ENCODE data around the gene TTC33.

TTC33 gene

GRCh38 chr5:40631236-40631635, 124.5 kb downstream of the TTC33 start:
- in situ Hi-C loops (cut with HindIII; ENCODE audit: low pct_ligation_motif_present, low pct_unique_long_range_greater_than_20kb, low sequenced_read_pairs): no loop called here
- no peak for DNase-seq

- DNase-seq: no peak
- in situ Hi-C loops (cut with HindIII; ENCODE audit: low pct_ligation_motif_present, low pct_unique_long_range_greater_than_20kb, low sequenced_read_pairs): no loop called here
Observed at GRCh38 chr5:40630126-40630525, 125.6 kb downstream of the TTC33 start.

- DNase-seq: no peak
- in situ Hi-C loops (cut with HindIII; ENCODE audit: low pct_ligation_motif_present, low pct_unique_long_range_greater_than_20kb, low sequenced_read_pairs): no loop called here
Observed at GRCh38 chr5:40628407-40628806, 127.4 kb downstream of the TTC33 start.

GRCh38 chr5:40627706-40628105, 128.1 kb downstream of the TTC33 start:
- DNase-seq: no peak
- in situ Hi-C loops (cut with HindIII; ENCODE audit: low pct_ligation_motif_present, low pct_unique_long_range_greater_than_20kb, low sequenced_read_pairs): no loop called here

- in situ Hi-C loops (cut with HindIII; ENCODE audit: low pct_ligation_motif_present, low pct_unique_long_range_greater_than_20kb, low sequenced_read_pairs): no loop called here
- DNase-seq: no peak
Observed at GRCh38 chr5:40626801-40627200, 129.0 kb downstream of the TTC33 start.

GRCh38 chr5:40623480-40624420, 132.0 kb downstream of the TTC33 start:
- in situ Hi-C loops (cut with HindIII; ENCODE audit: low pct_ligation_motif_present, low pct_unique_long_range_greater_than_20kb, low sequenced_read_pairs): no loop called here
- DNase-seq: no peak

GRCh38 chr5:40622463-40623252, 133.1 kb downstream of the TTC33 start:
- in situ Hi-C loops (cut with HindIII; ENCODE audit: low pct_ligation_motif_present, low pct_unique_long_range_greater_than_20kb, low sequenced_read_pairs): no loop called here
- DNase-seq: no peak

- DNase-seq: no peak
- in situ Hi-C loops (cut with HindIII; ENCODE audit: low pct_ligation_motif_present, low pct_unique_long_range_greater_than_20kb, low sequenced_read_pairs): no loop called here
Observed at GRCh38 chr5:40619421-40619820, 136.3 kb downstream of the TTC33 start.

- in situ Hi-C loops (cut with HindIII; ENCODE audit: low pct_ligation_motif_present, low pct_unique_long_range_greater_than_20kb, low sequenced_read_pairs): no loop called here
- no peak for DNase-seq
Observed at GRCh38 chr5:40618926-40619325, 136.8 kb downstream of the TTC33 start.

GRCh38 chr5:40616781-40617180, 139.0 kb downstream of the TTC33 start:
- in situ Hi-C loops (cut with HindIII; ENCODE audit: low pct_ligation_motif_present, low pct_unique_long_range_greater_than_20kb, low sequenced_read_pairs): no loop called here
- no peak for DNase-seq

- in situ Hi-C loops (cut with HindIII; ENCODE audit: low pct_ligation_motif_present, low pct_unique_long_range_greater_than_20kb, low sequenced_read_pairs): no loop called here
Observed at GRCh38 chr5:40615586-40616170, 140.1 kb downstream of the TTC33 start.

GRCh38 chr5:40614923-40615585, 140.7 kb downstream of the TTC33 start:
- in situ Hi-C loops (cut with HindIII; ENCODE audit: low pct_ligation_motif_present, low pct_unique_long_range_greater_than_20kb, low sequenced_read_pairs): no loop called here
- DNase-seq: no peak

More at GRCh38 chr5:40615586-40616170, 140.1 kb downstream of the TTC33 start:
- DNase-seq: no peak

GRCh38 chr5:40614466-40614865, 141.3 kb downstream of the TTC33 start:
- in situ Hi-C loops (cut with HindIII; ENCODE audit: low pct_ligation_motif_present, low pct_unique_long_range_greater_than_20kb, low sequenced_read_pairs): no loop called here
- no peak for DNase-seq

GRCh38 chr5:40607202-40607601, 148.6 kb downstream of the TTC33 start:
- no peak for DNase-seq
- in situ Hi-C loops (cut with HindIII; ENCODE audit: low pct_ligation_motif_present, low pct_unique_long_range_greater_than_20kb, low sequenced_read_pairs): no loop called here

GRCh38 chr5:40606077-40606765, 149.5 kb downstream of the TTC33 start:
- no peak for DNase-seq
- in situ Hi-C loops (cut with HindIII; ENCODE audit: low pct_ligation_motif_present, low pct_unique_long_range_greater_than_20kb, low sequenced_read_pairs): no loop called here

GRCh38 chr5:40605295-40605958, 150.3 kb downstream of the TTC33 start:
- in situ Hi-C loops (cut with HindIII; ENCODE audit: low pct_ligation_motif_present, low pct_unique_long_range_greater_than_20kb, low sequenced_read_pairs): no loop called here
- no peak for DNase-seq

GRCh38 chr5:40603378-40603777, 152.4 kb downstream of the TTC33 start:
- in situ Hi-C loops (cut with HindIII; ENCODE audit: low pct_ligation_motif_present, low pct_unique_long_range_greater_than_20kb, low sequenced_read_pairs): no loop called here
- DNase-seq: no peak

All from ACHN (cell line).